Neural progenitor cell (in vitro differentiated cells): ENCODE measurements around the gene BFSP1. TPM values are rescaled to one million over a fixed set of nuclear protein-coding genes. Genes with fewer than 3 reads are reported as not detected.

Experiments
- DNase-seq: peaks from one replicate; pipeline ENCODE4 v3.0.0-alpha.2; 2016; ENCODE audit warnings: low spot score
- H2AFZ ChIP-seq: fragments of 200-600 bp; sonication (generic); replicated peaks from 2 replicates; pipeline ENCODE4 v1.6.1; 2016; ENCODE audit warnings: antibody characterized with exemption
- H3F3A ChIP-seq: fragments of 200-600 bp; sonication (generic); 2 replicates; pipeline ENCODE4 v1.6.1; 2016; ENCODE audit warnings: antibody characterized with exemption, low read depth
- H3K27ac ChIP-seq: fragments of 200-600 bp; sonication (generic); 2 replicates; pipeline ENCODE4 v1.5.1; 2016; ENCODE audit warnings: mild to moderate bottlenecking
- H3K27me3 ChIP-seq: fragments of 200-600 bp; sonication (generic); 2 replicates; pipeline ENCODE4 v1.6.1; 2016; ENCODE audit warnings: mild to moderate bottlenecking, moderate library complexity
- H3K36me3 ChIP-seq: fragments of 200-600 bp; sonication (generic); 2 replicates; pipeline ENCODE4 v1.5.1; 2016
- H3K4me1 ChIP-seq: fragments of 200-600 bp; sonication (generic); 2 replicates; pipeline ENCODE4 v1.6.1; 2016; ENCODE audit warnings: mixed run types
- H3K4me2 ChIP-seq: fragments of 200-600 bp; sonication (generic); 2 replicates; pipeline ENCODE4 v1.6.1; 2016
- H3K4me3 ChIP-seq: fragments of 200-600 bp; sonication (generic); 2 replicates; pipeline ENCODE4 v1.5.1; 2016
- H3K79me2 ChIP-seq: fragments of 200-600 bp; sonication (generic); 2 replicates; pipeline ENCODE4 v1.6.1; 2016; ENCODE audit warnings: low read depth
- H3K9ac ChIP-seq: fragments of 200-600 bp; sonication (generic); 2 replicates; pipeline ENCODE4 v1.6.1; 2016
- H3K9me3 ChIP-seq: fragments of 200-600 bp; sonication (generic); 2 replicates; pipeline ENCODE4 v1.5.1; 2016; ENCODE audit warnings: low read depth
- H4K20me1 ChIP-seq: fragments of 200-600 bp; sonication (generic); 2 replicates; pipeline ENCODE4 v1.6.1; 2016; ENCODE audit warnings: low read depth
- H3K27ac Mint-ChIP-seq: 3 replicates; pipeline ENCODE4 v1.8.0; 2021; ENCODE audit warnings: mixed read lengths
- H3K27me3 Mint-ChIP-seq: 2 replicates; pipeline ENCODE4 v1.8.0; 2022; ENCODE audit warnings: low read depth, mild to moderate bottlenecking, inconsistent platforms, moderate library complexity, mixed read lengths; ENCODE audit not compliant: insufficient read depth
- H3K36me3 Mint-ChIP-seq: 3 replicates; pipeline ENCODE4 v1.8.0; 2021; ENCODE audit warnings: mixed read lengths
- H3K4me1 Mint-ChIP-seq: 3 replicates; pipeline ENCODE4 v1.8.0; 2021; ENCODE audit warnings: mixed read lengths
- H3K4me3 Mint-ChIP-seq: 3 replicates; pipeline ENCODE4 v1.8.0; 2021; ENCODE audit warnings: mild to moderate bottlenecking, moderate library complexity, mixed read lengths
- H3K9me3 Mint-ChIP-seq: 3 replicates; pipeline ENCODE4 v1.8.0; 2020; ENCODE audit warnings: mixed read lengths
- CTCF ChIP-seq: fragments of 200-600 bp; sonication (generic); IDR thresholded peaks from 2 replicates; pipeline ENCODE4 v1.5.1; 2017; ENCODE audit warnings: antibody characterized with exemption, mild to moderate bottlenecking
- EZH2 ChIP-seq: fragments of 200-600 bp; sonication (generic); IDR thresholded peaks from 2 replicates; pipeline ENCODE4 v1.6.1; 2017; ENCODE audit warnings: antibody characterized with exemption, mild to moderate bottlenecking, moderate library complexity
- EZH2phosphoT487 ChIP-seq: fragments of 200-600 bp; sonication (generic); IDR thresholded peaks from 2 replicates; pipeline ENCODE4 v1.6.1; 2017; ENCODE audit warnings: antibody characterized with exemption
- total RNA-seq: library from RNA; depleted of rRNA; stranded (reverse); fragments of >200 nt; gene quantifications from 2 replicates; pipeline ENCODE4 v1.2.3, GENCODE V29; 2015; ENCODE audit warnings: low replicate concordance

BFSP1 gene
- total RNA-seq, 1 donor from 2014 or later = not detected

- no peak overlapping the region for H3K9ac ChIP-seq
- no peaks in the 10 kb centered on the region for H3K36me3 Mint-ChIP-seq
- H3K27me3 ChIP-seq = peaks cover 95% of the 10 kb centered on the region
- peaks cover 26% of the 10 kb centered on the region for H3K4me1 Mint-ChIP-seq
- no peak overlapping the region for H3K27ac Mint-ChIP-seq
- TF ChIP-seq CTCF (no peak), EZH2phosphoT487 (no peak), EZH2 (no peak)
- H3K4me3 ChIP-seq = no peak overlapping the region
- no peaks in the 10 kb centered on the region for H3K9me3 ChIP-seq
- peaks cover 4% of the 10 kb centered on the region for H3K9me3 Mint-ChIP-seq
- no peaks in the 10 kb centered on the region for H3K36me3 ChIP-seq
- H4K20me1 ChIP-seq = peaks cover 42% of the 10 kb centered on the region
- H3K27me3 Mint-ChIP-seq = peaks cover 47% of the 10 kb centered on the region
- H3K4me2 ChIP-seq = no peak overlapping the region
- H3K4me1 ChIP-seq = peaks cover 10% of the 10 kb centered on the region
- no peak overlapping the region for H3K4me3 Mint-ChIP-seq
- no peak for DNase-seq
- H3K27ac ChIP-seq = no peak overlapping the region
- H3K79me2 ChIP-seq = no peaks in the 10 kb centered on the region
- peaks cover 25% of the 10 kb centered on the region for H3F3A ChIP-seq
- no peak overlapping the region for H2AFZ ChIP-seq
These were observed 2.9 kb upstream of the BFSP1 start for GRCh38 chr20:17534077-17534476.

- Histone ChIP-seq H3K4me1 (peaks cover 10% of the 10 kb centered on the region), H3K27me3 (peaks cover 96% of the 10 kb centered on the region), H3K9ac (no peak overlapping the region), H3F3A (peaks cover 25% of the 10 kb centered on the region), H3K79me2 (no peaks in the 10 kb centered on the region), H3K36me3 (no peaks in the 10 kb centered on the region), H4K20me1 (peaks cover 46% of the 10 kb centered on the region), H3K27ac (no peak overlapping the region), H3K9me3 (no peaks in the 10 kb centered on the region), H2AFZ (no peak overlapping the region), H3K4me2 (no peak overlapping the region), H3K4me3 (no peak overlapping the region)
- H3K4me1 Mint-ChIP-seq = peaks cover 24% of the 10 kb centered on the region
- no peak overlapping the region for H3K4me3 Mint-ChIP-seq
- peak; percentile 71 for DNase-seq
- H3K27ac Mint-ChIP-seq = no peak overlapping the region
- H3K36me3 Mint-ChIP-seq = no peaks in the 10 kb centered on the region
- peaks cover 4% of the 10 kb centered on the region for H3K9me3 Mint-ChIP-seq
- TF ChIP-seq EZH2 = no peak
- no peak for TF ChIP-seq EZH2phosphoT487
- no peak for TF ChIP-seq CTCF
- peaks cover 52% of the 10 kb centered on the region for H3K27me3 Mint-ChIP-seq
These were observed 2.2 kb upstream of the BFSP1 start for GRCh38 chr20:17533396-17533795.

GRCh38 chr20:17531665-17532025 lies 466 bp upstream of the BFSP1 start:
- H3K27ac ChIP-seq = no peak overlapping the region
- peaks cover 25% of the 10 kb centered on the region for H3F3A ChIP-seq
- no peaks in the 10 kb centered on the region for H3K9me3 ChIP-seq
- Mint-ChIP-seq H3K27me3 (peaks cover 54% of the 10 kb centered on the region), H3K9me3 (peaks cover 4% of the 10 kb centered on the region), H3K4me3 (peak overlapping the region; percentile 86), H3K36me3 (no peaks in the 10 kb centered on the region), H3K4me1 (peaks cover 18% of the 10 kb centered on the region), H3K27ac (peak overlapping the region; percentile 90)
- H3K4me3 ChIP-seq = peak overlapping the region; percentile 15
- peaks cover 98% of the 10 kb centered on the region for H3K27me3 ChIP-seq
- H3K36me3 ChIP-seq = no peaks in the 10 kb centered on the region
- no peak overlapping the region for H3K9ac ChIP-seq
- H4K20me1 ChIP-seq = peaks cover 46% of the 10 kb centered on the region
- H3K4me1 ChIP-seq = peaks cover 10% of the 10 kb centered on the region
- no peak overlapping the region for H2AFZ ChIP-seq
- no peak for TF ChIP-seq EZH2phosphoT487
- TF ChIP-seq EZH2 = no peak
- TF ChIP-seq CTCF = no peak
- no peak for DNase-seq
- no peaks in the 10 kb centered on the region for H3K79me2 ChIP-seq
- H3K4me2 ChIP-seq = peak overlapping the region; percentile 48
